ENCODE measurements around the gene CACNA2D3. TPM values are rescaled to one million over a fixed set of nuclear protein-coding genes. Genes with fewer than 3 reads are reported as not detected.
"Not testable (repeated sequence)": the region's sequence is repeated elsewhere in the genome, so short reads cannot be mapped to it uniquely, and the experiment has no call there.

The CACNA2D3 gene
- total and polyA plus RNA-seq, 7 donors = 2.7 to 13.5 (median 9.0) TPM

DNA sequence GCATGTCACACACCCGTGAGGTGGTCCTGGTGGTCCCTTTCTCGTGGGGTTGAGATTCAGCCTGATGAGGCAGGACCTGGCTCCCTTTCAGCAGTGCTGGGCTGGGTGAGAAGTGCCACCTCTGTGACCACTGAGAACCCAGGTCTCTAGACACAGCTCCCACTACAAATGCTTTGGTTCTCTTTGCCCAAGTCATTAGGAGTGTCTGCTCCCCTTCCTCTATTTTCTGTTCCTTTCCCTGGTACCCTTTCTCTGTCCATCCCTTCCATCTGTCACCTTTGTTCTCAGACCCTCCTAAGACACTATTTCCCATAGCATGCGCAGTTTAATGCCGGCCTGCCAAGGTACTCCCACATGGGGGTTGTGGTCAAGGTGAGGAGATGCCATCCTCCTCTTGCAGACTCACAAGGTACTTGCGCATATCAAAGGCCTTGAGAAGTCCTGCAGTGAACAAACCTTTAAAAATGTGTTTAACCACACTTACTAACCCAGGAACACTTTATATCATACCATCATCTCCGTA lies 507.8 kb downstream of the CACNA2D3 start:
- intact Hi-C loops (cut with DNase I) = no loop called here
- no peak for DNase-seq
- WGBS, 3 donors = 84 to 86% (median 85%) methylated on average over 6 of the region's 6 CpGs
- no peak overlapping the region for H3K27ac ChIP-seq
- H3K36me3 ChIP-seq (ENCODE audit: insufficient read depth in 1 of 2, low read depth in 1 of 2) = no peaks in the 10 kb centered on the region
- no peaks in the 10 kb centered on the region for H3K4me1 ChIP-seq
- no peaks in the 10 kb centered on the region for H3K9me3 ChIP-seq
- no peak overlapping the region for H3K4me3 ChIP-seq
- TF ChIP-seq, protein P1, sequence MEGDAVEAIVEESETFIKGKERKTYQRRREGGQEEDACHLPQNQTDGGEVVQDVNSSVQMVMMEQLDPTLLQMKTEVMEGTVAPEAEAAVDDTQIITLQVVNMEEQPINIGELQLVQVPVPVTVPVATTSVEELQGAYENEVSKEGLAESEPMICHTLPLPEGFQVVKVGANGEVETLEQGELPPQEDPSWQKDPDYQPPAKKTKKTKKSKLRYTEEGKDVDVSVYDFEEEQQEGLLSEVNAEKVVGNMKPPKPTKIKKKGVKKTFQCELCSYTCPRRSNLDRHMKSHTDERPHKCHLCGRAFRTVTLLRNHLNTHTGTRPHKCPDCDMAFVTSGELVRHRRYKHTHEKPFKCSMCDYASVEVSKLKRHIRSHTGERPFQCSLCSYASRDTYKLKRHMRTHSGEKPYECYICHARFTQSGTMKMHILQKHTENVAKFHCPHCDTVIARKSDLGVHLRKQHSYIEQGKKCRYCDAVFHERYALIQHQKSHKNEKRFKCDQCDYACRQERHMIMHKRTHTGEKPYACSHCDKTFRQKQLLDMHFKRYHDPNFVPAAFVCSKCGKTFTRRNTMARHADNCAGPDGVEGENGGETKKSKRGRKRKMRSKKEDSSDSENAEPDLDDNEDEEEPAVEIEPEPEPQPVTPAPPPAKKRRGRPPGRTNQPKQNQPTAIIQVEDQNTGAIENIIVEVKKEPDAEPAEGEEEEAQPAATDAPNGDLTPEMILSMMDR (IDR thresholded peaks at IDR 0.05) = no peak
- ATAC-seq = no peak
- no peaks in the 10 kb centered on the region for H3K27me3 ChIP-seq (ENCODE audit: insufficient read depth in 3 of 3, low read length in 2 of 3)

DNA sequence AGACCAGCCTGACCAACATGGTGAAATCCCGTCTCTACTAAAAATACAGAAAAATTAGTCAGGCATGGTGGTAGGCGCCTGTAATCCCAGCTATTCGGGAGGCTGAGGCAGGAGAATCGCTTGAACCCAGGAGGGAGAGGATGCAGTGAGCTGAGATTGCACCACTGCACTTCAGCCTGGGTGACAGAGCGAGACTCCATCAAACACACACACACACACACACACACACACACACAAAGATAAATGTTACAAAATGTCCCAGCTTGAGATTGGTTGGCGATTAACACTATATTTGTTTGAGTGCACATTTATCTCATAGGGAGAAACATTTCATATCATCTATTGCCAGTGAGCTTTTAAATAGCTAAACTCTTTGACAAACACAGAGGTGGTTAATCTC lies 508.6 kb downstream of the CACNA2D3 start:
- H3K27me3 ChIP-seq (ENCODE audit: insufficient read depth in 3 of 3, low read length in 2 of 3); H3K27ac ChIP-seq; DNase-seq; H3K36me3 ChIP-seq (ENCODE audit: insufficient read depth in 1 of 2, low read depth in 1 of 2); H3K9me3 ChIP-seq; H3K4me1 ChIP-seq; intact Hi-C loops (cut with DNase I); ATAC-seq; H3K4me3 ChIP-seq: not testable (repeated sequence)
- 94 to 96% (median 96%) methylated on average over 6 of the region's 6 CpGs for WGBS, 3 donors

DNA sequence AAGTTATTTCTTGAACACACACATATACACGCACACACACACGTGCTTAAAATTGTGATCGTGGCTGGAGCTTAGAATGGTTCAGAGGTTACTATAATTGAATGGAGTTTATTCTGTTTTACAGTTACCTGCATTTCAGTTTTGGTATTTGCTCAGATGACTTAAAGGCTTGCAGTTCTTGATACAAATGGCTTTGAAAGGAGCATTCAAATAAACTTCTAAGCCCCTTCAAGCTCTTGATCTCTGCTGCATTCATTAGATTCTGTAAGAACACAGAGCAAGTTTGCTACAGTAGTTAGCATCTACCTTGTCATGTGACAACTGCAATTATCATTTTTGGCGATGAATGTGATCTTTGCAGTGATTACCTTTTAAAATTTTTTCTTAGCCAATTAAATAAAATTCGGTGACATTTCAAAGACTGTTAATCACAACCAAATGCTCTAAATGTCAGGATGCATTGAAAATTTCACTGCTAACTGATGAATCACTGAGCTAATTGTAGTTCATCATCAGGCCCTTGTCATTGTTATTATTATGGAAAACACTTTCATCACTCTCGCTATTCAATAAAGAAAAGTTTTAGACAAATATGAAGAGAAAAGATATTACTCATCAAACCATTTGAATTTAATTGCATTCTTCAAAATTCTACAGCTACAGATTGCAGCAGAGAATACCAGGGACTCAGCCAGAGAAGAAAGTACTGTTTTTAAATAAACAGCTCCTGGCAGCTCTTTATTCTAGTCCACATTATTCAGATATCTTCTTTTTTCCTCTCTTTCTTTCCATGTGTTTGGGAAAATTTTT lies 509.4 kb downstream of the CACNA2D3 start:
- WGBS, 3 donors = 90 to 93% (median 91%) methylated on average over 6 of the region's 6 CpGs
- Histone ChIP-seq H3K27me3 (ENCODE audit: insufficient read depth in 3 of 3, low read length in 2 of 3) (no peaks in the 10 kb centered on the region), H3K9me3 (no peaks in the 10 kb centered on the region), H3K4me3 (no peak overlapping the region), H3K4me1 (no peaks in the 10 kb centered on the region), H3K27ac (no peak overlapping the region), H3K36me3 (ENCODE audit: insufficient read depth in 1 of 2, low read depth in 1 of 2) (no peaks in the 10 kb centered on the region)
- ATAC-seq = no peak
- intact Hi-C loops (cut with DNase I) = no loop called here
- no peak for DNase-seq
- TF ChIP-seq, protein P1 (IDR thresholded peaks at IDR 0.05) = no peak

DNA sequence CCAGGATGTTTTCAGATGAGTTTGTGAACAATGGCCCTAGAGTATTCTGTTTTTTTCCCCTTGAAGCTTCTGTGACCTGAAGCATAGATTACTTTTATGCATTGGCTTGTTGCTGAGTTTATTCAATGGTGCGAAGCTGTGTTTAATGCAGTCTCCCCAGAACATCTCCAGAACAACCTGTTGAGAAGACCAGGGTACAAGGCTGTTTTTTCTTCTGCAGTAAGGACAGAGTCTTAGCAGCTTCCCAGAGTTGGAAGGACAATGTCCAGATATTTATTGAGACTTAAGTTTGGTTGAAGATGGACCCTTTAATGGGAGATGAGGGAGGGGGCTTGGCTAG lies 509.9 kb downstream of the CACNA2D3 start:
- intact Hi-C loops (cut with DNase I) = no loop called here
- no peaks in the 10 kb centered on the region for H3K27me3 ChIP-seq (ENCODE audit: insufficient read depth in 3 of 3, low read length in 2 of 3)
- no peak overlapping the region for H3K4me3 ChIP-seq
- no peak for ATAC-seq
- TF ChIP-seq, protein P1 (IDR thresholded peaks at IDR 0.05) = no peak
- no peaks in the 10 kb centered on the region for H3K9me3 ChIP-seq
- no peak overlapping the region for H3K27ac ChIP-seq
- H3K36me3 ChIP-seq (ENCODE audit: insufficient read depth in 1 of 2, low read depth in 1 of 2) = no peaks in the 10 kb centered on the region
- 85 to 97% (median 97%) methylated on average over 1 of the region's 1 CpG for WGBS, 3 donors
- H3K4me1 ChIP-seq = no peaks in the 10 kb centered on the region
- no peak for DNase-seq

DNA sequence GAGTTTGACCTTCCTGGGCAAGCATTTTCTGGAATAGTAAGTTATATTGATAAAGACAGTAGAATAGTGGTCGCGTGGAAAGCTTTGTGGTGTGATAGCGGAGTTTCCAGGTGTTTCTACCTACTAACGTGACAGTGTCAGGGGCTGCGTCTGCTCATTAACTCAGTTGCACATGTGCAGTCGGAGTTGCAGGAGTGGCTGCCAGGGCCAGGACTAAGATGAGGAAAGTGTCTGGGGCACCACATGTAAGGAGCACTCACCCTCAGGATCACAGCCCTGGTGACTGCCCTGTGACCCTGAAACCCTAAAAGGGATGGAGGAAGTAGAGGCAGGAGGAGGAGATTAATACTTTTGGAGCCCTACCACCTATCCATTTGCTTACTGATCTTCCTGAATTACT lies 510.5 kb downstream of the CACNA2D3 start:
- WGBS, 3 donors = 95 to 96% (median 96%) methylated on average over 6 of the region's 6 CpGs
- Histone ChIP-seq H3K4me3 (no peak overlapping the region), H3K27me3 (ENCODE audit: insufficient read depth in 3 of 3, low read length in 2 of 3) (no peaks in the 10 kb centered on the region), H3K9me3 (no peaks in the 10 kb centered on the region), H3K36me3 (ENCODE audit: insufficient read depth in 1 of 2, low read depth in 1 of 2) (no peaks in the 10 kb centered on the region), H3K27ac (no peak overlapping the region), H3K4me1 (no peaks in the 10 kb centered on the region)
- DNase-seq (no peak), ATAC-seq (no peak)
- TF ChIP-seq, protein P1 (IDR thresholded peaks at IDR 0.05) = no peak
- intact Hi-C loops (cut with DNase I) = no loop called here

Measured in psoas muscle (tissue), 8 donors.